WTC11 (cell line): ENCODE measurements around the gene ZNF792. TPM values are rescaled to one million over a fixed set of nuclear protein-coding genes. Genes with fewer than 3 reads are reported as not detected.
"Not testable (repeated sequence)": the region's sequence is repeated elsewhere in the genome, so short reads cannot be mapped to it uniquely, and the experiment has no call there.

ENCODE experiments used
- ATAC-seq: fragments of 200-7000 bp; cut with Tn5 transposase; 2 replicates; pipeline ENCODE4 v1.10.0; 2021; ENCODE audit warnings: mild to moderate bottlenecking, moderate library complexity
- CTCF ChIA-PET: fragments of 300-600 bp; sonication (Branson Sonifier 250); formaldehyde crosslinking; loops from one replicate; lab custom pipeline; 2021; ENCODE audit warnings: antibody characterized with exemption; lab: Charles Lee
- POLR2A ChIA-PET: fragments of 350-600 bp; sonication (Branson Sonifier 250); formaldehyde crosslinking; loops from one replicate; lab custom pipeline; 2021; ENCODE audit warnings: antibody characterized with exemption; lab: Charles Lee
- DNase-seq: peaks from one replicate; pipeline ENCODE4 v3.0.0; 2021; ENCODE audit warnings: low spot score
- H3K27ac Mint-ChIP-seq: 2 replicates; pipeline ENCODE4 v1.8.0; 2021; ENCODE audit warnings: mixed read lengths
- H3K27me3 Mint-ChIP-seq: 2 replicates; pipeline ENCODE4 v1.8.0; 2021; ENCODE audit warnings: low read depth, mild to moderate bottlenecking, moderate library complexity, mixed read lengths
- H3K36me3 Mint-ChIP-seq: 2 replicates; pipeline ENCODE4 v1.8.0; 2021; ENCODE audit warnings: mixed read lengths
- H3K4me1 Mint-ChIP-seq: 2 replicates; pipeline ENCODE4 v1.8.0; 2022; ENCODE audit warnings: mixed read lengths
- H3K4me3 Mint-ChIP-seq: 2 replicates; pipeline ENCODE4 v1.8.0; 2021; ENCODE audit warnings: mild to moderate bottlenecking, moderate library complexity, mixed read lengths
- H3K9me3 Mint-ChIP-seq: 2 replicates; pipeline ENCODE4 v1.8.0; 2021; ENCODE audit warnings: mixed read lengths
- FOXJ3 ChIP-seq: sonication (generic); formaldehyde crosslinking; IDR thresholded peaks from 2 replicates; pipeline ENCODE4 v1.9.0; 2021; ENCODE audit warnings: missing genetic modification reagents, mild to moderate bottlenecking, borderline replicate concordance
- GTF2I ChIP-seq: fragments of 250-450 bp; sonication (Bioruptor Pico); conservative IDR thresholded peaks from 2 replicates; pipeline ENCODE4 v1.4.0; 2021; ENCODE audit warnings: mild to moderate bottlenecking
- JAZF1 ChIP-seq: fragments of 250-450 bp; sonication (Bioruptor Pico); IDR thresholded peaks from 2 replicates; pipeline ENCODE4 v1.9.0; 2021; ENCODE audit warnings: moderate library complexity, mild to moderate bottlenecking, inconsistent platforms
- KAT7 ChIP-seq: sonication (generic); formaldehyde crosslinking; IDR thresholded peaks from 2 replicates; pipeline ENCODE4 v1.8.1; 2023; ENCODE audit warnings: missing genetic modification reagents, mild to moderate bottlenecking, borderline replicate concordance
- MYBL2 ChIP-seq: sonication (generic); formaldehyde crosslinking; IDR thresholded peaks from 2 replicates; pipeline ENCODE4 v1.8.1; 2023; ENCODE audit warnings: mild to moderate bottlenecking, moderate library complexity, missing genetic modification reagents
- NR2C2 ChIP-seq: sonication (generic); formaldehyde crosslinking; IDR thresholded peaks from 2 replicates; pipeline ENCODE4 v1.8.0; 2022; ENCODE audit warnings: mild to moderate bottlenecking, missing genetic modification reagents
- NR3C1 ChIP-seq: sonication (generic); formaldehyde crosslinking; conservative IDR thresholded peaks from 2 replicates; pipeline ENCODE4 v1.8.1; 2023; ENCODE audit warnings: low read depth, mild to moderate bottlenecking, missing genetic modification reagents
- RORB ChIP-seq: fragments of 250-450 bp; sonication (Bioruptor Pico); IDR thresholded peaks from 2 replicates; pipeline ENCODE4 v1.9.0; 2021; ENCODE audit warnings: mild to moderate bottlenecking
- TEAD1 ChIP-seq: sonication (generic); formaldehyde crosslinking; IDR thresholded peaks from 2 replicates; pipeline ENCODE4 v1.8.0; 2022; ENCODE audit warnings: mild to moderate bottlenecking, missing genetic modification reagents
- ZNF396 ChIP-seq: fragments of 250-450 bp; sonication (Bioruptor Pico); IDR thresholded peaks from 2 replicates; pipeline ENCODE4 v1.8.0; 2021; ENCODE audit warnings: mild to moderate bottlenecking, moderate library complexity, borderline replicate concordance
- ZNF416 ChIP-seq: fragments of 250-450 bp; sonication (Bioruptor Pico); IDR thresholded peaks from 2 replicates; pipeline ENCODE4 v1.9.0; 2021; ENCODE audit warnings: mild to moderate bottlenecking, inconsistent platforms
- total RNA-seq: library from RNA; stranded (reverse); gene quantifications from 3 replicates; pipeline ENCODE4 v1.2.3, GENCODE V29; 2021
- TF ChIP-seq, protein P1 (sequence below): sonication (generic); formaldehyde crosslinking; IDR thresholded peaks from 2 replicates; pipeline ENCODE4 v1.8.1; 2023; ENCODE audit warnings: mild to moderate bottlenecking, missing genetic modification reagents, moderate library complexity
- TF ChIP-seq, protein P2 (sequence below): sonication (generic); formaldehyde crosslinking; IDR thresholded peaks from 2 replicates; pipeline ENCODE4 v1.8.0; 2022; ENCODE audit warnings: mild to moderate bottlenecking, missing genetic modification reagents
- TF ChIP-seq, protein P3 (sequence below): sonication (generic); formaldehyde crosslinking; IDR thresholded peaks from 2 replicates; pipeline ENCODE4 v1.8.0; 2022; ENCODE audit warnings: mild to moderate bottlenecking, missing genetic modification reagents
- TF ChIP-seq, protein P4 (sequence below): sonication (generic); formaldehyde crosslinking; IDR thresholded peaks from 2 replicates; pipeline ENCODE4 v1.8.0; 2023; ENCODE audit warnings: missing genetic modification reagents, mild to moderate bottlenecking, borderline replicate concordance
- TF ChIP-seq, protein P5 (sequence below): sonication (generic); formaldehyde crosslinking; IDR thresholded peaks from 2 replicates; pipeline ENCODE4 v1.8.1; 2022; ENCODE audit warnings: low read depth, missing genetic modification reagents, borderline replicate concordance
- TF ChIP-seq, protein P6 (sequence below): sonication (generic); formaldehyde crosslinking; IDR thresholded peaks from 2 replicates; pipeline ENCODE4 v1.8.0; 2023; ENCODE audit warnings: mild to moderate bottlenecking, missing genetic modification reagents

The ZNF792 gene
- total RNA-seq, 1 experiment from 2014 or later: 12.9 TPM

DNA sequence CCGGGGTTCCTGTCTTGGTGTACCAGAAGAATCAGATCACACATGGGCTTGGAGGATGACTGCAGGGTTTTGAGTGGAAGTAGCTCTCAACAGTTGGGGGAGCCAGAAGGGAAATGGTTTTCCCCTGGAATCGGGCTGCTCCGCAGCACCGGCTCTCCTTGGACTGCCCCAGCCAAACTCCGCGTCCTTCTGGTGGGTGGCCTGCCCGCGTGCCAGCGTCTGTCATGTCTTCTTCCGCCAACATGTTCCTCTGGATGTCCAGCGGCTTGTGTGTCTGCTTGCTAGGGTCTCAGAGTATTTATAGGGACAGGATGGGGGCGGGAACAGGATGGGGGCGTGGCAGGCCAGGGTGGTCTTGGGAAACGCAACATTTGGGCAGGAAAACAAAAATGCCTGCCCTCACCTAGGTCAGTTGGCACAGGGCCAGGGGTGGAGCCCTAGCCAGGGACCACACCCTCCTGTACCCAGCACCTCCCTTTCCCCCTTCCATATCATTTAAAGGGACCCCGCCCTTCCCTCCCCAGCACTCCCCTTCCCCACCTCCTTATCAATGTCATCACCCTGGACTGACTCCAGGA lies 38.7 kb downstream of the ZNF792 start:
- no peak overlapping the region for H3K27ac Mint-ChIP-seq
- no peak for ATAC-seq
- peaks cover 21% of the 10 kb centered on the region for H3K36me3 Mint-ChIP-seq
- no peak overlapping the region for H3K4me3 Mint-ChIP-seq
- H3K9me3 Mint-ChIP-seq: peaks cover 19% of the 10 kb centered on the region
- peaks cover 11% of the 10 kb centered on the region for H3K4me1 Mint-ChIP-seq
- CTCF ChIA-PET: interaction anchor here (1.3 to 4.6 kb wide), 3 partner anchors 21 to 131 kb away, joined by 3 to 33 read pairs (median 9); no protein-coding TSS in a partner anchor
- peaks cover 19% of the 10 kb centered on the region for H3K27me3 Mint-ChIP-seq
- POLR2A ChIA-PET: no interaction called here
- DNase-seq: no peak
- TF ChIP-seq FOXJ3 (CRISPR knock-in tag): no peak
- TF ChIP-seq, protein P1, sequence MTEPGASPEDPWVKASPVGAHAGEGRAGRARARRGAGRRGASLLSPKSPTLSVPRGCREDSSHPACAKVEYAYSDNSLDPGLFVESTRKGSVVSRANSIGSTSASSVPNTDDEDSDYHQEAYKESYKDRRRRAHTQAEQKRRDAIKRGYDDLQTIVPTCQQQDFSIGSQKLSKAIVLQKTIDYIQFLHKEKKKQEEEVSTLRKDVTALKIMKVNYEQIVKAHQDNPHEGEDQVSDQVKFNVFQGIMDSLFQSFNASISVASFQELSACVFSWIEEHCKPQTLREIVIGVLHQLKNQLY (CRISPR knock-in tag): no peak

DNA sequence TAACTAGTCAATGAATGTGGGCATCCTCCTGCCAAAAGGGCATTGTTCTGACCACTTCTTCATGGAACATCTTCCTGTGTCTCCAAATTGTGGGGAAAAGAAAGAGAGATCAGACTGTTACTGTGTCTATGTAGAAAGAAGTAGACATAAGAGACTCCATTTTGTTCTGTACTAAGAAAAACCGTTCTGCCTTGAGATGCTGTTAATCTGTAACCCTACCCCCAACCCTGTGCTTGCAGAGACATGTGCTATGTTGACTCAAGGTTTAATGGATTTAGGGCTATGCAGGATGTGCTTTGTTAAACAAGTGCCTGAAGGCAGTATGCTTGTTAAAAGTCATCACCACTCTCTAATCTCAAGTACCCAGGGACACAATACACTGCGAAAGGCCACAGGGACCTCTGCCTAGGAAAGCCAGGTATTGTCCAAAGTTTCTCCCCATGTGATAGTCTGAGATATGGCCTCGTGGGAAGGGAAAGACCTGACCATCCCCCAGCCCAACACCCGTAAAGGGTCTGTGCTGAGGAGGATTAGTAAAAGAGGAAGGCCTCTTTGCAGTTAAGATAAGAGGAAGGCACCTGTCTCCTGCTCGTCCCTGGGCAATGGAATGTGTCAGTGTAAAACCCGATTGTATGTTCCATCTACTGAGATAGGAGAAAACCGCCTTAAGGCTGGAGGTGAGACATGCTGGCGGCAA lies 43.8 kb downstream of the ZNF792 start:
- ATAC-seq: not testable (repeated sequence)
- peaks cover 67% of the 10 kb centered on the region for H3K9me3 Mint-ChIP-seq

DNA sequence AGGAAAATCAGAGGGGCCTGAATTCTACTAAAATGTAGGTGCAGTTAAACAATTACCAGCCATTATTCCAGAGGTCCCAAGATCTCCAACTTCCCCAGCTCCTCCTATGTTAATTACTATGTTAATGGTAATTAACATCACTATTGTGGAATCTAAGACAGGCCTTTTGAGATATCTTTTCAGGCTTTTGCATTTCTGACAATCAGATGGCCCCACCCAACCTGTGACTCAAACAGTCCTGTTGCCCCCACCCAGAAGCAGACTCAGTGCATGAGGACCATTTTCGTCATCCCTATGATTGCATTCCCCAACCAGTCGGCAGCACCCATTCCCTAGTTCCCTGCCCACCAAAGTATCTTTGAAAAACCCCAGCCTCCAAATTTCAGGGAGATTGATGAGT lies 45.8 kb downstream of the ZNF792 start:
- ChIA-PET CTCF (no interaction called here), POLR2A (no interaction called here)
- no peak overlapping the region for H3K4me3 Mint-ChIP-seq
- ATAC-seq: no peak
- H3K36me3 Mint-ChIP-seq: peaks cover 47% of the 10 kb centered on the region
- no peaks in the 10 kb centered on the region for H3K4me1 Mint-ChIP-seq
- H3K27ac Mint-ChIP-seq: no peak overlapping the region
- peaks cover 67% of the 10 kb centered on the region for H3K9me3 Mint-ChIP-seq
- TF ChIP-seq, protein P2, sequence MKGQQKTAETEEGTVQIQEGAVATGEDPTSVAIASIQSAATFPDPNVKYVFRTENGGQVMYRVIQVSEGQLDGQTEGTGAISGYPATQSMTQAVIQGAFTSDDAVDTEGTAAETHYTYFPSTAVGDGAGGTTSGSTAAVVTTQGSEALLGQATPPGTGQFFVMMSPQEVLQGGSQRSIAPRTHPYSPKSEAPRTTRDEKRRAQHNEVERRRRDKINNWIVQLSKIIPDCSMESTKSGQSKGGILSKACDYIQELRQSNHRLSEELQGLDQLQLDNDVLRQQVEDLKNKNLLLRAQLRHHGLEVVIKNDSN (CRISPR knock-in tag): no peak
- no peak for TF ChIP-seq TEAD1 (CRISPR knock-in tag)
- no peak for TF ChIP-seq MYBL2 (CRISPR knock-in tag)
- no peak for TF ChIP-seq RORB (CRISPR knock-in tag)
- no peak for TF ChIP-seq GTF2I (CRISPR knock-in tag)
- no peak for TF ChIP-seq NR3C1
- no peak for TF ChIP-seq KAT7 (CRISPR knock-in tag)
- no peak for TF ChIP-seq NR2C2
- TF ChIP-seq, protein P3, sequence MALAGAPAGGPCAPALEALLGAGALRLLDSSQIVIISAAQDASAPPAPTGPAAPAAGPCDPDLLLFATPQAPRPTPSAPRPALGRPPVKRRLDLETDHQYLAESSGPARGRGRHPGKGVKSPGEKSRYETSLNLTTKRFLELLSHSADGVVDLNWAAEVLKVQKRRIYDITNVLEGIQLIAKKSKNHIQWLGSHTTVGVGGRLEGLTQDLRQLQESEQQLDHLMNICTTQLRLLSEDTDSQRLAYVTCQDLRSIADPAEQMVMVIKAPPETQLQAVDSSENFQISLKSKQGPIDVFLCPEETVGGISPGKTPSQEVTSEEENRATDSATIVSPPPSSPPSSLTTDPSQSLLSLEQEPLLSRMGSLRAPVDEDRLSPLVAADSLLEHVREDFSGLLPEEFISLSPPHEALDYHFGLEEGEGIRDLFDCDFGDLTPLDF: no peak
- TF ChIP-seq ZNF416: no peak
- TF ChIP-seq, protein P4, sequence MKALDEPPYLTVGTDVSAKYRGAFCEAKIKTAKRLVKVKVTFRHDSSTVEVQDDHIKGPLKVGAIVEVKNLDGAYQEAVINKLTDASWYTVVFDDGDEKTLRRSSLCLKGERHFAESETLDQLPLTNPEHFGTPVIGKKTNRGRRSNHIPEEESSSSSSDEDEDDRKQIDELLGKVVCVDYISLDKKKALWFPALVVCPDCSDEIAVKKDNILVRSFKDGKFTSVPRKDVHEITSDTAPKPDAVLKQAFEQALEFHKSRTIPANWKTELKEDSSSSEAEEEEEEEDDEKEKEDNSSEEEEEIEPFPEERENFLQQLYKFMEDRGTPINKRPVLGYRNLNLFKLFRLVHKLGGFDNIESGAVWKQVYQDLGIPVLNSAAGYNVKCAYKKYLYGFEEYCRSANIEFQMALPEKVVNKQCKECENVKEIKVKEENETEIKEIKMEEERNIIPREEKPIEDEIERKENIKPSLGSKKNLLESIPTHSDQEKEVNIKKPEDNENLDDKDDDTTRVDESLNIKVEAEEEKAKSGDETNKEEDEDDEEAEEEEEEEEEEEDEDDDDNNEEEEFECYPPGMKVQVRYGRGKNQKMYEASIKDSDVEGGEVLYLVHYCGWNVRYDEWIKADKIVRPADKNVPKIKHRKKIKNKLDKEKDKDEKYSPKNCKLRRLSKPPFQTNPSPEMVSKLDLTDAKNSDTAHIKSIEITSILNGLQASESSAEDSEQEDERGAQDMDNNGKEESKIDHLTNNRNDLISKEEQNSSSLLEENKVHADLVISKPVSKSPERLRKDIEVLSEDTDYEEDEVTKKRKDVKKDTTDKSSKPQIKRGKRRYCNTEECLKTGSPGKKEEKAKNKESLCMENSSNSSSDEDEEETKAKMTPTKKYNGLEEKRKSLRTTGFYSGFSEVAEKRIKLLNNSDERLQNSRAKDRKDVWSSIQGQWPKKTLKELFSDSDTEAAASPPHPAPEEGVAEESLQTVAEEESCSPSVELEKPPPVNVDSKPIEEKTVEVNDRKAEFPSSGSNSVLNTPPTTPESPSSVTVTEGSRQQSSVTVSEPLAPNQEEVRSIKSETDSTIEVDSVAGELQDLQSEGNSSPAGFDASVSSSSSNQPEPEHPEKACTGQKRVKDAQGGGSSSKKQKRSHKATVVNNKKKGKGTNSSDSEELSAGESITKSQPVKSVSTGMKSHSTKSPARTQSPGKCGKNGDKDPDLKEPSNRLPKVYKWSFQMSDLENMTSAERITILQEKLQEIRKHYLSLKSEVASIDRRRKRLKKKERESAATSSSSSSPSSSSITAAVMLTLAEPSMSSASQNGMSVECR: no peak
- TF ChIP-seq JAZF1 (CRISPR knock-in tag): no peak
- TF ChIP-seq, protein P5, sequence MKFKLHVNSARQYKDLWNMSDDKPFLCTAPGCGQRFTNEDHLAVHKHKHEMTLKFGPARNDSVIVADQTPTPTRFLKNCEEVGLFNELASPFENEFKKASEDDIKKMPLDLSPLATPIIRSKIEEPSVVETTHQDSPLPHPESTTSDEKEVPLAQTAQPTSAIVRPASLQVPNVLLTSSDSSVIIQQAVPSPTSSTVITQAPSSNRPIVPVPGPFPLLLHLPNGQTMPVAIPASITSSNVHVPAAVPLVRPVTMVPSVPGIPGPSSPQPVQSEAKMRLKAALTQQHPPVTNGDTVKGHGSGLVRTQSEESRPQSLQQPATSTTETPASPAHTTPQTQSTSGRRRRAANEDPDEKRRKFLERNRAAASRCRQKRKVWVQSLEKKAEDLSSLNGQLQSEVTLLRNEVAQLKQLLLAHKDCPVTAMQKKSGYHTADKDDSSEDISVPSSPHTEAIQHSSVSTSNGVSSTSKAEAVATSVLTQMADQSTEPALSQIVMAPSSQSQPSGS (CRISPR knock-in tag): no peak
- no peak for TF ChIP-seq ZNF396 (CRISPR knock-in tag)
- TF ChIP-seq, protein P6, sequence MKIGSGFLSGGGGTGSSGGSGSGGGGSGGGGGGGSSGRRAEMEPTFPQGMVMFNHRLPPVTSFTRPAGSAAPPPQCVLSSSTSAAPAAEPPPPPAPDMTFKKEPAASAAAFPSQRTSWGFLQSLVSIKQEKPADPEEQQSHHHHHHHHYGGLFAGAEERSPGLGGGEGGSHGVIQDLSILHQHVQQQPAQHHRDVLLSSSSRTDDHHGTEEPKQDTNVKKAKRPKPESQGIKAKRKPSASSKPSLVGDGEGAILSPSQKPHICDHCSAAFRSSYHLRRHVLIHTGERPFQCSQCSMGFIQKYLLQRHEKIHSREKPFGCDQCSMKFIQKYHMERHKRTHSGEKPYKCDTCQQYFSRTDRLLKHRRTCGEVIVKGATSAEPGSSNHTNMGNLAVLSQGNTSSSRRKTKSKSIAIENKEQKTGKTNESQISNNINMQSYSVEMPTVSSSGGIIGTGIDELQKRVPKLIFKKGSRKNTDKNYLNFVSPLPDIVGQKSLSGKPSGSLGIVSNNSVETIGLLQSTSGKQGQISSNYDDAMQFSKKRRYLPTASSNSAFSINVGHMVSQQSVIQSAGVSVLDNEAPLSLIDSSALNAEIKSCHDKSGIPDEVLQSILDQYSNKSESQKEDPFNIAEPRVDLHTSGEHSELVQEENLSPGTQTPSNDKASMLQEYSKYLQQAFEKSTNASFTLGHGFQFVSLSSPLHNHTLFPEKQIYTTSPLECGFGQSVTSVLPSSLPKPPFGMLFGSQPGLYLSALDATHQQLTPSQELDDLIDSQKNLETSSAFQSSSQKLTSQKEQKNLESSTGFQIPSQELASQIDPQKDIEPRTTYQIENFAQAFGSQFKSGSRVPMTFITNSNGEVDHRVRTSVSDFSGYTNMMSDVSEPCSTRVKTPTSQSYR (CRISPR knock-in tag): no peak
- TF ChIP-seq, all 79 proteins: peak for 0
- peaks cover 32% of the 10 kb centered on the region for H3K27me3 Mint-ChIP-seq
- DNase-seq: no peak

More for the DNA sequence above, 43.8 kb downstream of the ZNF792 start:
- peaks cover 45% of the 10 kb centered on the region for H3K27me3 Mint-ChIP-seq
- POLR2A ChIA-PET, H3K4me3 Mint-ChIP-seq, DNase-seq, H3K27ac Mint-ChIP-seq, CTCF ChIA-PET, H3K4me1 Mint-ChIP-seq: not testable (repeated sequence)
- H3K36me3 Mint-ChIP-seq: peaks cover 47% of the 10 kb centered on the region

DNA sequence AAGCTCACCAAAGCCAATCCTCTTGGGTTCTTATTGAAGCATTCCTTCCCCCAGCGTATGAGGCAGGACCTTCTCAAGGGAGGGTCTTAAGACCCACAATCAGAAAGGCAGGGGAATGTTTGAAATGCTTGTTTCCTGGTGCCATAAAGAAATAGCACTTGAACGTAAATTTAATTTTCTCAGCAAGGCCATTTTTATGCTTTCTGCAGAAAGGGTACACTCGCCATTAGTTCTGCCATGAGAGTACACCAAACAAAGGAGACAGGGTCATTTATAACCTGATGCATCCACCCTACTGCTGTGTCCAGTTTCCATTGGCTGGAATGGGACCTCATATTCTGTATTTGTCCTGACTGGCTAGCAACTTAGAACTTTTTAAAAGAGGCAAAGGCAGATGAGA lies 46.9 kb downstream of the ZNF792 start:
- Mint-ChIP-seq H3K36me3 (peaks cover 47% of the 10 kb centered on the region), H3K27me3 (peaks cover 32% of the 10 kb centered on the region), H3K9me3 (peaks cover 65% of the 10 kb centered on the region)
- H3K4me1 Mint-ChIP-seq, ATAC-seq, DNase-seq, H3K4me3 Mint-ChIP-seq, H3K27ac Mint-ChIP-seq, POLR2A ChIA-PET: not testable (repeated sequence)
- CTCF ChIA-PET: interaction anchor here (1.0 kb wide), 1 partner anchor 12 kb away, joined by 3 read pairs; no protein-coding TSS in a partner anchor
